NCI-H187 (cell line): ENCODE data around the gene ZNF839.

Experiments used
- DNase-seq, 2 experiments: peaks; one replicate each; lab custom pipeline; 2025; lab: John Stamatoyannopoulos, UW

ZNF839 gene

DNA sequence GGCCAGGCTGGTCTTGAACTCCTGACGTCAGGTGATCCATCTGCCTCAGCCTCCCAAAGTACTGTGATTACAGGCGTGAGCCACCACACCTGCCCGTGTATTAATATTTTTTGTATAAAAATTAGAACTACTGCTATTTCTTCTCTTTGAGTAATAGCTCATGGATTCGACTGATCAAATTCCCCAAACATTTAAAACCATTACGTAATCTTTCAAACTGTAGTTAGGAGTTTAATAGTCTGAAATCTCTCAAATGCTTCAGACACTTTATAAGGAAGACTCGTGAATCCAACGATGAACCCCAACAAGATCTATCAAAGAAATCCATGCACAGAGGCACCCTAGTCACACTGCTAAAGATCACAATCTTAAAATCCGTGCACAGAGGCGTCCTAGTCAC, 59.3 kb downstream of the ZNF839 start:
- no peak for DNase-seq

DNA sequence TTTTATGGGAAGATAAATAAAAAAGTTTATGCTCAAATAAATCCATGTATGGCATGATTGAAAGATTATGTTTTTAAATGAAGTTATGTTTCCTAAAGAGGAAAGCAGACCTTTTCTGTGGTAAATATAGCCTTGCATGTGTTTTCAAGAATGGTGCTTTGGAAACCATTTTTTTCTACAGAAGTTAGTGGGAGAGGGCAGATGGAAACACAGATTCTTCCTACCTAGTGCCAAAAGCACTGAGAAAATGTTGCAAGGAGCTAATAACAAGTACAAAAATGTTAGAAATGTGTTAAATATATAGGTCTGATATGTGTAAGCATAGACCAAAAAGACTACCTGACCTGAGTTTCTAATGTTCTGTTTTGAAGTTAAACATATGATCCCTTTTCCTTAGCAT, 67.5 kb downstream of the ZNF839 start:
- DNase-seq, result no peak

DNA sequence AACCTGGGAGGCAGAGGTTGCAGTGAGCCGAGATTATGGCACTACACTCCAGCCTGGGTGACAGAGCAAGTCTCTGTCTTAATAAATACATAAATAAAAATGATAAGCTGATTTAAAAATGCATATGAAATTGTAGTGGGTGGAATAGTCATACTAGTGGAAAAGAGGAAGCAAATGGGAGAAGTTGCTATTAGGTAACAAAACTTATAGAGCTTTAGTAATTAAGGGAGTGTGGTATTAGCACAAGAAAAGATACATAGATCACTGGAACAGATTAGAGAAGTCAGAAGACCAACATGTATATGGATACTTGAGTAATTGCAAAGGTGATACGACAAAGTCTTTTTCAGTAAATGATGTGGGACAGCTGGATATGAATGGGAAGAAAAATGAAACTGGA, 69.7 kb downstream of the ZNF839 start:
- no peak for DNase-seq

DNA sequence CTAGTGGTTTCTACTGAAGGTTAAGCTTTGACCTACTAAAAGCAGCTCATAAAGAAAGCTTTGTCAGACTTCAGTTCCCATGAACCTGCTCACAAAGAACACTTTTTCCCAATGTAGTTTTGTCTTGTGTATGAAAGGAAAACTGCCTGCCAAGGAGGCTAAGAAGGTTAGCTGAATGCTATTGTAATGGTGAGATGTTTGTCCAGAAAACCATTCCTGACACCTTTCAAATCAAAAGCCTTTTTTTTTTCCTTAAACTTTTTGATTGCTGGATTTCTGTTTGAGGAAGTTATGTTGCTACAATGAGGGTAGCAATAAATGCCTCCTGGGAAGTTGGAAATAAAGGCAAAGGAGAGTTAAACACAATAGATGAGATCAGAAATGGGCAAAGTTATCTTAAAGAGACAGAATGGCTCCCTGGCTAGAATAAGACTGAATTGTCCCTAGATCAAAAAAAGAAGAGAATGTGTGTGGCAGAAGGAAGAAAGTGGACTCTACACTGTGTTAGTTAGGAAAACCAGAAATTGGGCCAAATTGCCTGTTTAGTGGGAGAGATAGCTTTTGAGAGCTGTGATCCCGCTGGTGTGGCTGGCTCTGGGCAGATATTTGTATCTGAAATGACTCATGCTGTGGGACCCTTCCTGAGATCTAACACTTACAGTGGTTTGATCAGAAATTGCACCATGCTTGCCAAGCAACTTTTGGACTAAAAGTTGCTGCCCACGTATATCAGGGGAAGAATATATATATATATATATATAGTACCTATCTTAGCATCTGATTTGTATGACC, 70.7 kb downstream of the ZNF839 start:
- no peak for DNase-seq
